ENCODE data around the gene ESYT2. TPM values are rescaled to one million over a fixed set of nuclear protein-coding genes. Genes with fewer than 3 reads are reported as not detected.

Gene ESYT2
- polyA plus RNA-seq, 1 donor (not counting 4 experiments of a cell fraction or from before 2014, with no cell fraction given), result 45.9 TPM

- H3K4me2 ChIP-seq (ENCODE audit: control insufficient read depth, extremely low read depth, insufficient read depth, low read depth, low read length), result no peak overlapping the region
- no peaks in the 10 kb centered on the region for H3K79me2 ChIP-seq (ENCODE audit: control insufficient read depth, insufficient read depth, low read length)
- no peaks in the 10 kb centered on the region for H3K9me3 ChIP-seq (ENCODE audit: control insufficient read depth, low read depth, low read length)
- H3K27ac ChIP-seq (ENCODE audit: control insufficient read depth, insufficient read depth, low read length), result no peak overlapping the region
- H3K4me3 ChIP-seq (ENCODE audit: control insufficient read depth in 2 of 3, extremely low read depth in 1 of 3, insufficient read depth in 2 of 3, low read depth in 1 of 3, low read length in 3 of 3), result no peak overlapping the region
- peaks cover 37 to 39% of the 10 kb centered on the region in 2 experiments for H3K36me3 ChIP-seq (ENCODE audit: control insufficient read depth in 2 of 2, extremely low read depth in 1 of 2, insufficient read depth in 2 of 2, low read length in 2 of 2)
- DNase-seq (ENCODE audit: low read depth, low spot score) (no peak), FAIRE-seq (no peak)
- no peaks in the 10 kb centered on the region for H3K9me1 ChIP-seq (ENCODE audit: control insufficient read depth, extremely low read depth, insufficient read depth, low read length)
- TF ChIP-seq CTCF (optimal IDR thresholded peaks at IDR 0.05 in 1 of 3, IDR thresholded peaks at IDR 0.05 in 1 of 3, conservative IDR thresholded peaks at IDR 0.05 in 1 of 3; ENCODE audit: extremely low read depth in 1 of 3, insufficient read depth in 2 of 3, low read length in 3 of 3), result no peak
- no peak for TF ChIP-seq EZH2 (IDR thresholded peaks at IDR 0.05; ENCODE audit: low read length)
- H3K9ac ChIP-seq (ENCODE audit: control insufficient read depth, extremely low read depth, insufficient read depth, low read length), result no peak overlapping the region
- H3K27me3 ChIP-seq (ENCODE audit: control insufficient read depth, extremely low read depth, insufficient read depth, low read length), result no peaks in the 10 kb centered on the region
- no peak overlapping the region for H2AFZ ChIP-seq (ENCODE audit: control insufficient read depth, low read length)
- H4K20me1 ChIP-seq (ENCODE audit: control insufficient read depth, extremely low read depth, insufficient read depth, low read length), result no peaks in the 10 kb centered on the region
- dilution Hi-C loops (cut with MboI; ENCODE audit: extremely low pct_ligation_motif_present, low sequenced_read_pairs), result no loop called here
- H3K4me1 ChIP-seq (ENCODE audit: control insufficient read depth, extremely low read depth, insufficient read depth, low read length), result no peaks in the 10 kb centered on the region
These were observed 92.1 kb downstream of the ESYT2 start for GRCh38 chr7:158737064-158737695.

- H3K4me3 ChIP-seq (ENCODE audit: control insufficient read depth in 2 of 3, extremely low read depth in 1 of 3, insufficient read depth in 2 of 3, low read depth in 1 of 3, low read length in 3 of 3), result no peak overlapping the region
- H3K9ac ChIP-seq (ENCODE audit: control insufficient read depth, extremely low read depth, insufficient read depth, low read length), result no peak overlapping the region
- TF ChIP-seq CTCF (optimal IDR thresholded peaks at IDR 0.05 in 1 of 3, IDR thresholded peaks at IDR 0.05 in 1 of 3, conservative IDR thresholded peaks at IDR 0.05 in 1 of 3; ENCODE audit: extremely low read depth in 1 of 3, insufficient read depth in 2 of 3, low read length in 3 of 3), result no peak
- TF ChIP-seq EZH2 (IDR thresholded peaks at IDR 0.05; ENCODE audit: low read length), result no peak
- no peaks in the 10 kb centered on the region for H3K27me3 ChIP-seq (ENCODE audit: control insufficient read depth, extremely low read depth, insufficient read depth, low read length)
- H3K4me2 ChIP-seq (ENCODE audit: control insufficient read depth, extremely low read depth, insufficient read depth, low read depth, low read length), result no peak overlapping the region
- no peaks in the 10 kb centered on the region for H3K9me3 ChIP-seq (ENCODE audit: control insufficient read depth, low read depth, low read length)
- H3K36me3 ChIP-seq (ENCODE audit: control insufficient read depth in 2 of 2, extremely low read depth in 1 of 2, insufficient read depth in 2 of 2, low read length in 2 of 2), result peaks cover 30 to 32% of the 10 kb centered on the region in 2 experiments
- H3K4me1 ChIP-seq (ENCODE audit: control insufficient read depth, extremely low read depth, insufficient read depth, low read length), result no peaks in the 10 kb centered on the region
- DNase-seq (ENCODE audit: low read depth, low spot score), result no peak
- H4K20me1 ChIP-seq (ENCODE audit: control insufficient read depth, extremely low read depth, insufficient read depth, low read length), result no peaks in the 10 kb centered on the region
- H3K79me2 ChIP-seq (ENCODE audit: control insufficient read depth, insufficient read depth, low read length), result no peaks in the 10 kb centered on the region
- H3K9me1 ChIP-seq (ENCODE audit: control insufficient read depth, extremely low read depth, insufficient read depth, low read length), result no peaks in the 10 kb centered on the region
- H3K27ac ChIP-seq (ENCODE audit: control insufficient read depth, insufficient read depth, low read length), result no peak overlapping the region
- dilution Hi-C loops (cut with MboI; ENCODE audit: extremely low pct_ligation_motif_present, low sequenced_read_pairs), result no loop called here
- no peak overlapping the region for H2AFZ ChIP-seq (ENCODE audit: control insufficient read depth, low read length)
- no peak for FAIRE-seq
These were observed 93.4 kb downstream of the ESYT2 start for GRCh38 chr7:158735935-158736334.
